HepG2 (cell line): ENCODE results near the gene CD109. TPM values are rescaled to one million over a fixed set of nuclear protein-coding genes. Genes with fewer than 3 reads are reported as not detected.
A peak's percentile ranks its signal among the peaks of the same experiment; 100 is the strongest.

Experiments used
- ATF7 ChIP-seq, 2 experiments: fragments of 450-650 bp in 1 of 2; sonication (generic) in 1 of 2; formaldehyde crosslinking in 1 of 2; IDR thresholded peaks; 2 replicates each; pipeline versions ENCODE4 v1.4.0 to v1.6.1; 2016 to 2020; ENCODE audit warnings: antibody characterized with exemption in 1 of 2, mild to moderate bottlenecking in 1 of 2, missing genetic modification reagents in 1 of 2
- BCLAF1 ChIP-seq: fragments of 450-650 bp; IDR thresholded peaks from 2 replicates; pipeline ENCODE4 v1.6.1; 2017; ENCODE audit warnings: mild to moderate bottlenecking
- CBX5 ChIP-seq: sonication (generic); formaldehyde crosslinking; IDR thresholded peaks from 2 replicates; pipeline ENCODE4 v1.4.0; 2020; ENCODE audit warnings: missing genetic modification reagents, borderline replicate concordance
- DMAP1 ChIP-seq: IDR thresholded peaks from 2 replicates; pipeline ENCODE4 v1.6.1; 2016
- HHEX ChIP-seq: IDR thresholded peaks from 2 replicates; pipeline ENCODE4 v1.6.1; 2016; ENCODE audit warnings: control low read depth
- NAIF1 ChIP-seq: sonication (generic); formaldehyde crosslinking; IDR thresholded peaks from 2 replicates; pipeline ENCODE4 v1.5.0; 2020; ENCODE audit warnings: mild to moderate bottlenecking, missing genetic modification reagents, borderline replicate concordance
- NFE2L2 ChIP-seq: fragments of 150-350 bp; IDR thresholded peaks from 2 replicates; pipeline ENCODE4 v1.6.1; 2014; ENCODE audit warnings: low read length
- USF2 ChIP-seq, 2 experiments: sonication (generic) in 1 of 2; formaldehyde crosslinking in 1 of 2; IDR thresholded peaks; 2 replicates each; pipeline versions ENCODE4 v1.5.1 to v1.6.1; 2011 to 2020; ENCODE audit warnings: borderline replicate concordance in 1 of 2, low read depth in 1 of 2, low read length in 1 of 2, mild to moderate bottlenecking in 1 of 2, missing genetic modification reagents in 1 of 2, moderate library complexity in 1 of 2
- XRCC5 ChIP-seq: fragments of 200-400 bp; formaldehyde crosslinking; optimal IDR thresholded peaks from 2 replicates; pipeline ENCODE3; 2017; ENCODE audit warnings: mild to moderate bottlenecking, low read length
- ZNF136 ChIP-seq: sonication (generic); formaldehyde crosslinking; IDR thresholded peaks from 2 replicates; pipeline ENCODE4 v1.8.1; 2022; ENCODE audit warnings: low read depth, mild to moderate bottlenecking, moderate library complexity, missing genetic modification reagents
- ZNF563 ChIP-seq: sonication (generic); formaldehyde crosslinking; IDR thresholded peaks from 2 replicates; pipeline ENCODE4 v1.8.0; 2022; ENCODE audit warnings: mild to moderate bottlenecking, moderate library complexity, missing genetic modification reagents
- ZNF598 ChIP-seq: sonication (generic); formaldehyde crosslinking; IDR thresholded peaks from 2 replicates; pipeline ENCODE4 v1.5.1; 2020; ENCODE audit warnings: mild to moderate bottlenecking, missing genetic modification reagents, borderline replicate concordance
- ZNF605 ChIP-seq: sonication (generic); formaldehyde crosslinking; IDR thresholded peaks from 2 replicates; pipeline ENCODE4 v1.8.0; 2022; ENCODE audit warnings: mild to moderate bottlenecking, missing genetic modification reagents
- ZNF674 ChIP-seq: sonication (generic); formaldehyde crosslinking; IDR thresholded peaks from 2 replicates; pipeline ENCODE4 v1.5.0; 2020; ENCODE audit warnings: low read depth, mild to moderate bottlenecking, missing genetic modification reagents
- ZSCAN9 ChIP-seq: IDR thresholded peaks from 2 replicates; pipeline ENCODE4 v1.6.1; 2016; ENCODE audit warnings: borderline replicate concordance
- polyA plus RNA-seq, 8 experiments: library from polyadenylated mRNA; depleted of rRNA in 3 of 8; stranded (reverse) in 7 of 8; unstranded in 1 of 8; fragments of >200 nt; fragmentation: Illumina TruSeq in 4 of 8; extraction: Trizol in 4 of 8; gene quantifications; 2 replicates each; pipeline versions ENCODE4 v1.2.1 to v1.2.3, GENCODE V29; 2011 to 2016; ENCODE audit warnings: low read depth in 4 of 8, missing spikeins in 1 of 8, mixed read lengths in 1 of 8; ENCODE audit not compliant: insufficient read depth in 1 of 8
- total RNA-seq, 5 experiments: library from RNA; depleted of rRNA; stranded (reverse); fragments of >200 nt; fragmentation: Illumina TruSeq; extraction: Trizol; gene quantifications; 2 replicates each; pipeline ENCODE4 v1.2.3, GENCODE V29; 2016; ENCODE audit warnings: low read depth in 1 of 5
- TF ChIP-seq, protein P1 (sequence below): sonication (generic); formaldehyde crosslinking; IDR thresholded peaks from 2 replicates; pipeline ENCODE4 v1.4.0; 2020; ENCODE audit warnings: missing genetic modification reagents, borderline replicate concordance
- TF ChIP-seq, protein P2 (sequence below): sonication (generic); formaldehyde crosslinking; IDR thresholded peaks from 2 replicates; pipeline ENCODE4 v1.4.0; 2020; ENCODE audit warnings: mild to moderate bottlenecking, missing genetic modification reagents

Gene CD109
- total and polyA plus RNA-seq, 2 of the 13 experiments (the other 11 are each of a cell fraction or from before 2014, with no cell fraction given), result 0.93 to 2.1 TPM

DNA sequence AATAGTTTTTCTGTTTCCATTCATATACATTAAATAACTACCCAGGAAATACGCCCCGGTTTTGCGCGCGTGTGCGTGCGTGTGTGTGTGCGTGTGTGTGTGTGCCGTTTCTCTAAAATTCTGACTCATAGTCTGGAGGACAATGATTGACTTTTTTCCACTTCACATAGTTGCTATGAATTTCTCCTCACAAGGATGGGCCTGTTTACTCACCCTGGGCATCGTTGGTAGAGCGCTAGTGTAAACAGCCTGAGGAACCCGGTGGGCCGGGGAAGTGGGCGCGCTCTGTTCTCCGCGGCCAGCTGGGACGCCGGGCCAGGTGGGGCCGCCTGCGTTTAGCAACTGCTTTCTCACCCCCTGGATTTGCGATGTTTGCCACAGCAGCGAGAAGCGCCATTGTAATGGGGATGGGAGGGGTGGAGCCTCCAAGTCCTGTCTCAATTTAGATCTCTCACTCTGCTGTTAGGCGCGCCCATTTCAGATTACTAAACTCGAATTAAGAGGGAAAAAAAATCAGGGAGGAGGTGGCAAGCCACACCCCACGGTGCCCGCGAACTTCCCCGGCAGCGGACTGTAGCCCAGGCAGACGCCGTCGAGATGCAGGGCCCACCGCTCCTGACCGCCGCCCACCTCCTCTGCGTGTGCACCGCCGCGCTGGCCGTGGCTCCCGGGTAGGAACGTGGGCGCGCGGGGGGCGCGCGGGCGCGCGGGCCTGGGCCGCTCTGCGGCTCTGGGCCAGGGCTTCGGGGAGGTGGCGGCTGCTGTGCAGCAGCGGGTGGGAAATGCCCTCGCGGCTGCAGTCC is at the start of gene CD109 (continued):
- TF ChIP-seq, protein P1, sequence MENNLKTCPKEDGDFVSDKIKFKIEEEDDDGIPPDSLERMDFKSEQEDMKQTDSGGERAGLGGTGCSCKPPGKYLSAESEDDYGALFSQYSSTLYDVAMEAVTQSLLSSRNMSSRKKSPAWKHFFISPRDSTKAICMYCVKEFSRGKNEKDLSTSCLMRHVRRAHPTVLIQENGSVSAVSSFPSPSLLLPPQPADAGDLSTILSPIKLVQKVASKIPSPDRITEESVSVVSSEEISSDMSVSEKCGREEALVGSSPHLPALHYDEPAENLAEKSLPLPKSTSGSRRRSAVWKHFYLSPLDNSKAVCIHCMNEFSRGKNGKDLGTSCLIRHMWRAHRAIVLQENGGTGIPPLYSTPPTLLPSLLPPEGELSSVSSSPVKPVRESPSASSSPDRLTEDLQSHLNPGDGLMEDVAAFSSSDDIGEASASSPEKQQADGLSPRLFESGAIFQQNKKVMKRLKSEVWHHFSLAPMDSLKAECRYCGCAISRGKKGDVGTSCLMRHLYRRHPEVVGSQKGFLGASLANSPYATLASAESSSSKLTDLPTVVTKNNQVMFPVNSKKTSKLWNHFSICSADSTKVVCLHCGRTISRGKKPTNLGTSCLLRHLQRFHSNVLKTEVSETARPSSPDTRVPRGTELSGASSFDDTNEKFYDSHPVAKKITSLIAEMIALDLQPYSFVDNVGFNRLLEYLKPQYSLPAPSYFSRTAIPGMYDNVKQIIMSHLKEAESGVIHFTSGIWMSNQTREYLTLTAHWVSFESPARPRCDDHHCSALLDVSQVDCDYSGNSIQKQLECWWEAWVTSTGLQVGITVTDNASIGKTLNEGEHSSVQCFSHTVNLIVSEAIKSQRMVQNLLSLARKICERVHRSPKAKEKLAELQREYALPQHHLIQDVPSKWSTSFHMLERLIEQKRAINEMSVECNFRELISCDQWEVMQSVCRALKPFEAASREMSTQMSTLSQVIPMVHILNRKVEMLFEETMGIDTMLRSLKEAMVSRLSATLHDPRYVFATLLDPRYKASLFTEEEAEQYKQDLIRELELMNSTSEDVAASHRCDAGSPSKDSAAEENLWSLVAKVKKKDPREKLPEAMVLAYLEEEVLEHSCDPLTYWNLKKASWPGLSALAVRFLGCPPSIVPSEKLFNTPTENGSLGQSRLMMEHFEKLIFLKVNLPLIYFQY (CRISPR knock-in tag), result no peak
- TF ChIP-seq BCLAF1, result no peak
- no peak for TF ChIP-seq NAIF1 (CRISPR knock-in tag)
- TF ChIP-seq NFE2L2, result no peak
- peak; percentile 60 for TF ChIP-seq XRCC5
- TF ChIP-seq ATF7 (IDR thresholded peaks at IDR 0.05), result no peak
- TF ChIP-seq ATF7 (CRISPR knock-in tag; IDR thresholded peaks at IDR 0.05), result no peak
- no peak for TF ChIP-seq ZNF598 (CRISPR knock-in tag)
- TF ChIP-seq ZNF674, result no peak
- TF ChIP-seq DMAP1 (CRISPR knock-in tag), result peak; percentile 47; the same call in 1 of the 2 replicates
- no peak for TF ChIP-seq ZNF605 (CRISPR knock-in tag)
- TF ChIP-seq USF2 (IDR thresholded peaks at IDR 0.05; ENCODE audit: low read depth, low read length), result no peak
- no peak for TF ChIP-seq USF2 (CRISPR knock-in tag; IDR thresholded peaks at IDR 0.05; ENCODE audit: borderline replicate concordance)
- TF ChIP-seq ZSCAN9 (CRISPR knock-in tag), result no peak
- no peak for TF ChIP-seq ZNF136
- TF ChIP-seq, protein P2, sequence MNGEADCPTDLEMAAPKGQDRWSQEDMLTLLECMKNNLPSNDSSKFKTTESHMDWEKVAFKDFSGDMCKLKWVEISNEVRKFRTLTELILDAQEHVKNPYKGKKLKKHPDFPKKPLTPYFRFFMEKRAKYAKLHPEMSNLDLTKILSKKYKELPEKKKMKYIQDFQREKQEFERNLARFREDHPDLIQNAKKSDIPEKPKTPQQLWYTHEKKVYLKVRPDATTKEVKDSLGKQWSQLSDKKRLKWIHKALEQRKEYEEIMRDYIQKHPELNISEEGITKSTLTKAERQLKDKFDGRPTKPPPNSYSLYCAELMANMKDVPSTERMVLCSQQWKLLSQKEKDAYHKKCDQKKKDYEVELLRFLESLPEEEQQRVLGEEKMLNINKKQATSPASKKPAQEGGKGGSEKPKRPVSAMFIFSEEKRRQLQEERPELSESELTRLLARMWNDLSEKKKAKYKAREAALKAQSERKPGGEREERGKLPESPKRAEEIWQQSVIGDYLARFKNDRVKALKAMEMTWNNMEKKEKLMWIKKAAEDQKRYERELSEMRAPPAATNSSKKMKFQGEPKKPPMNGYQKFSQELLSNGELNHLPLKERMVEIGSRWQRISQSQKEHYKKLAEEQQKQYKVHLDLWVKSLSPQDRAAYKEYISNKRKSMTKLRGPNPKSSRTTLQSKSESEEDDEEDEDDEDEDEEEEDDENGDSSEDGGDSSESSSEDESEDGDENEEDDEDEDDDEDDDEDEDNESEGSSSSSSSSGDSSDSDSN (CRISPR knock-in tag), result peak; percentile 29; the same call in 1 of the 2 replicates
- TF ChIP-seq ZNF563 (CRISPR knock-in tag), result 0 out of 2 replicates have a peak, but pooled peaks have one; percentile 33
- TF ChIP-seq CBX5, result no peak
- TF ChIP-seq HHEX, result no peak
